C4-2B (cell line): Measurements from ENCODE around the gene ITGA8.

Experiments used
- H3K27ac ChIP-seq: fragments of 450-650 bp; 2 replicates; pipeline ENCODE4 v1.5.1; 2017
- ZFX ChIP-seq: fragments of 450-650 bp; IDR thresholded peaks from 2 replicates; pipeline ENCODE4 v1.6.1; 2017
- TF ChIP-seq, protein P1 (sequence below): fragments of 450-650 bp; conservative IDR thresholded peaks from 2 replicates; pipeline ENCODE4 v1.5.1; 2017; ENCODE audit warnings: mild to moderate bottlenecking

Gene ITGA8

GRCh38 chr10:15754937-15755336 is 35.2 kb upstream of the ITGA8 start:
- H3K27ac ChIP-seq = no peak overlapping the region
- TF ChIP-seq, protein P1, sequence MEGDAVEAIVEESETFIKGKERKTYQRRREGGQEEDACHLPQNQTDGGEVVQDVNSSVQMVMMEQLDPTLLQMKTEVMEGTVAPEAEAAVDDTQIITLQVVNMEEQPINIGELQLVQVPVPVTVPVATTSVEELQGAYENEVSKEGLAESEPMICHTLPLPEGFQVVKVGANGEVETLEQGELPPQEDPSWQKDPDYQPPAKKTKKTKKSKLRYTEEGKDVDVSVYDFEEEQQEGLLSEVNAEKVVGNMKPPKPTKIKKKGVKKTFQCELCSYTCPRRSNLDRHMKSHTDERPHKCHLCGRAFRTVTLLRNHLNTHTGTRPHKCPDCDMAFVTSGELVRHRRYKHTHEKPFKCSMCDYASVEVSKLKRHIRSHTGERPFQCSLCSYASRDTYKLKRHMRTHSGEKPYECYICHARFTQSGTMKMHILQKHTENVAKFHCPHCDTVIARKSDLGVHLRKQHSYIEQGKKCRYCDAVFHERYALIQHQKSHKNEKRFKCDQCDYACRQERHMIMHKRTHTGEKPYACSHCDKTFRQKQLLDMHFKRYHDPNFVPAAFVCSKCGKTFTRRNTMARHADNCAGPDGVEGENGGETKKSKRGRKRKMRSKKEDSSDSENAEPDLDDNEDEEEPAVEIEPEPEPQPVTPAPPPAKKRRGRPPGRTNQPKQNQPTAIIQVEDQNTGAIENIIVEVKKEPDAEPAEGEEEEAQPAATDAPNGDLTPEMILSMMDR = no peak
- no peak for TF ChIP-seq ZFX

DNA sequence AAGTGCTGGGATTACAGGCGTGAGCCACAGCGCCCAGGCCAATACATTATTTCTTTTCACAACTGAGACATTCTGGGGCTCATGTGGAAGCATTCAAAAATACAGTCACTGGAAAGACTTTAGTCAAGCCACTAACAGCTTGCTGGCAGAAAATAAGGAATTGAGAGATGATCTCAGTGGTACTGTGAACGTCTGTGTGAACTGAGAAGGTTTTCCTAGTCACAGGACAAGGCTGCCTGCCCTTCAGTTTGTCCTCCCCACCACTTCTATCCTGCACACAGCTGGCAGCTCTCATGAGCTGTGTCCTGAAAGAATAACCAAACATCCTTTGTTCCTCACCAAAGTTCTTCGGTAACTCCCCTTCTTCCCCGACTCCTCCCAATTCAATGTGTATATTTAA is 31.3 kb upstream of the ITGA8 start:
- TF ChIP-seq ZFX = no peak
- TF ChIP-seq, protein P1 = no peak
- no peak overlapping the region for H3K27ac ChIP-seq

DNA sequence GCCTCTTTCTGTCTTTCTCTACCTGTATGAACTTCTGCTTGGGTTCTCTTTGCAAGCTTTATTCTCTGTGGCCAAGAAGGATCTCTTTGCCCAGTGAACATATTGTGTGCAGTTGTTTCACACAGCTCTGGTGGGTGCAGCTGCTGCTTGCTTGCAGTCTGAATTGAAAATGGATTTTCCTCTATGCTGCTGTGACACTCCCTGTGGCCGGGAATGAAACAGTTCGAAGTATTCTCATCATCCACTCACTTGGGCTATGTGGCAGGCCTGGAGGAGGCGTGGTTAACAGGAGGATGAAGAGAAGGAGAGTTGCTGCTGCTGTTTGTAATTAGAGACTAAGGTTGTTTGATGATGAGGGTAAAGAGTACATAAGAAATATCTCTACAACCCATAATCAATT is 28.4 kb upstream of the ITGA8 start:
- H3K27ac ChIP-seq = no peak overlapping the region
- TF ChIP-seq, protein P1 = no peak
- TF ChIP-seq ZFX = no peak

DNA sequence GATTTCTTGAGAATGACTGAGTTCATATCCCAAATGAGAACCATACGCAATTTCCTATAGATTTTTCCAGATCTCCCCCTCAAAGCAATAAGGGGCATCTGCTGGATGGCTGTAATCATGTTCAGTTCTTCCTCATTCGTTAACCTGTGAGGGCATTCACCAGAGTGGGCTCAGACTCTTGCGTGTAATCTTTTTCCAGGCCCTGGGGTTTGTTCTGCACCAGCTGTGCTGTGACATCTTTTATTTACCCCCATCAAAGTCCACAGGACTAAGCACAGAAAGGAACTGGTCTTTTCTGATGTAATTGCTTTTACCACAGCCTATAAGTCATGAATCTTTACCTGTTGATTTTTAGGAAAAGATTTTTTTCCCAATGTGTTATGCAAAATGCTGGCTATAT is 27.9 kb upstream of the ITGA8 start:
- H3K27ac ChIP-seq = no peak overlapping the region
- no peak for TF ChIP-seq ZFX
- TF ChIP-seq, protein P1 = no peak

DNA sequence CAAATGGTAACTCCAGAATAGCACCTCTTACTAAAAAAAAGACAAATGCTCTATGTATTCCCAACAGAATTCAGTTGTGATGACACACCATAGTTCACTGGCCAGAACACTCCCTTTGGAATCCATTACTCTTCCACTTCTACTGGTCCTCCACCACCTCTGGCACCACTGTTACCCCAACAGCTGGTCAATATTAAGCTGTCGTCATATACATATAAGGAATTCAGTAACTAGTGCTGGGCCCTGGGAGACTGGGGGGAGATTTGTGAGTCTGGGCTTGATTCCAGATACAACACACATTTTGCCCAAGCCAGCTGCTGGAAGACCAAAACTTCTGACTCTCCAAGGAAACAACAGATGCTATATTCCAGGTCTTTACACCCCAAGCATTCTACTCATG is 26.0 kb upstream of the ITGA8 start:
- H3K27ac ChIP-seq = no peak overlapping the region
- TF ChIP-seq, protein P1 = no peak
- no peak for TF ChIP-seq ZFX

GRCh38 chr10:15744217-15744865 is 24.6 kb upstream of the ITGA8 start:
- no peak overlapping the region for H3K27ac ChIP-seq
- TF ChIP-seq ZFX = no peak
- TF ChIP-seq, protein P1 = peak; percentile 83

GRCh38 chr10:15743443-15743842 is 23.7 kb upstream of the ITGA8 start:
- TF ChIP-seq, protein P1 = no peak
- TF ChIP-seq ZFX = no peak
- no peak overlapping the region for H3K27ac ChIP-seq
